ENCODE data around the gene NFIA. TPM values are rescaled to one million over a fixed set of nuclear protein-coding genes. Genes with fewer than 3 reads are reported as not detected.

NFIA gene
- total and polyA plus RNA-seq, 2 of the 13 experiments (the other 11 are each of a cell fraction or from before 2014, with no cell fraction given) = 14.7 to 28.5 TPM

DNA sequence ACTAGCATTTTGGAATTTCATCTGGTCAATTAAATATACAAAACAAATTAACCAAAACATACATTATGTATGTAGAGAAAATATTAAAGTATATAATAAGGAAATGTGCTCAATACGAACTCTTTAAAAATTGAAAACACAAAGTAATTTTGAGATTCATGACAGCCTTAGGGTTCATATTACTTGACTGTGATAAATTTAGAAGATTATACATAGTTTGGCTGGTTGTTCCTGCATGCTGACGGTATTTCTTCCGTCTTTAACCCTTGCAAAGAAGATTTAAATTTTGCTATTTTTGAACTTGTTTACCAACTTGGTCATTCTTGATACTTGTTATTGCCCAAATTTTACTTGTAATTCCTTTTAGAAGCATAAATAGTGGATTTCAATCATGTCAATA lies 298.2 kb downstream of the NFIA start:
- Histone ChIP-seq H3K27me3 (ENCODE audit: control insufficient read depth in 1 of 2, insufficient read depth in 2 of 2, low read length in 2 of 2) (no peaks in the 10 kb centered on the region), H3K36me3 (replicated peaks in 1 of 2; ENCODE audit: control insufficient read depth in 1 of 2, insufficient read depth in 2 of 2, low read length in 2 of 2) (peaks cover 5 to 24% of the 10 kb centered on the region in 2 experiments; a peak in 4 of 5 replicates), H3K9ac (ENCODE audit: insufficient read depth, low read depth, low read length) (no peak overlapping the region), H3K27ac (ENCODE audit: extremely low read length, insufficient read depth, low read length) (no peak overlapping the region), H3K79me2 (ENCODE audit: insufficient read depth, low read length) (no peaks in the 10 kb centered on the region), H3K4me3 (replicated peaks in 1 of 3; ENCODE audit: insufficient read depth in 1 of 3, low read depth in 2 of 3, low read length in 3 of 3) (no peak overlapping the region), H3K4me1 (ENCODE audit: insufficient read depth, low read length) (peaks cover 14% of the 10 kb centered on the region), H3K4me2 (ENCODE audit: low read depth, low read length) (no peak overlapping the region), H3K9me3 (ENCODE audit: low read length) (no peaks in the 10 kb centered on the region), H2AFZ (ENCODE audit: low read length) (no peak overlapping the region), H4K20me1 (ENCODE audit: insufficient read depth, low read length) (no peaks in the 10 kb centered on the region)
- CTCF ChIA-PET (ENCODE audit: low intra/inter-chr PET ratio, low total read pairs) = no interaction called here
- in situ Hi-C loops (cut with HindIII; ENCODE audit: extremely low pct_ligation_motif_present, low pct_unique_long_range_greater_than_20kb) (no loop called here), intact Hi-C loops (cut with micrococcal nuclease; ENCODE audit: unreplicated experiment) (no loop called here)
- FAIRE-seq (no peak), ATAC-seq (no peak), DNase-seq (ENCODE audit: low spot score) (no peak)
- POLR2A ChIA-PET = no interaction called here
- no TSS peak for BruUV-seq (replicated peaks)
- WGBS (ENCODE audit: low lambda C conversion rate) = 95% methylated on average over 3 of the region's 3 CpGs
- TF ChIP-seq, protein P1, sequence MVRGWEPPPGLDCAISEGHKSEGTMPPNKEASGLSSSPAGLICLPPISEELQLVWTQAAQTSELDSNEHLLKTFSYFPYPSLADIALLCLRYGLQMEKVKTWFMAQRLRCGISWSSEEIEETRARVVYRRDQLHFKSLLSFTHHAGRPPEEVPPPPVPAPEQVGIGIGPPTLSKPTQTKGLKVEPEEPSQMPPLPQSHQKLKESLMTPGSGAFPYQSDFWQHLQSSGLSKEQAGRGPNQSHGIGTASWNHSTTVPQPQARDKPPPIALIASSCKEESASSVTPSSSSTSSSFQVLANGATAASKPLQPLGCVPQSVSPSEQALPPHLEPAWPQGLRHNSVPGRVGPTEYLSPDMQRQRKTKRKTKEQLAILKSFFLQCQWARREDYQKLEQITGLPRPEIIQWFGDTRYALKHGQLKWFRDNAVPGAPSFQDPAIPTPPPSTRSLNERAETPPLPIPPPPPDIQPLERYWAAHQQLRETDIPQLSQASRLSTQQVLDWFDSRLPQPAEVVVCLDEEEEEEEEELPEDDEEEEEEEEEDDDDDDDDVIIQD (CRISPR knock-in tag; IDR thresholded peaks at IDR 0.05; ENCODE audit: low read depth) = no peak
- TF ChIP-seq, protein P2, sequence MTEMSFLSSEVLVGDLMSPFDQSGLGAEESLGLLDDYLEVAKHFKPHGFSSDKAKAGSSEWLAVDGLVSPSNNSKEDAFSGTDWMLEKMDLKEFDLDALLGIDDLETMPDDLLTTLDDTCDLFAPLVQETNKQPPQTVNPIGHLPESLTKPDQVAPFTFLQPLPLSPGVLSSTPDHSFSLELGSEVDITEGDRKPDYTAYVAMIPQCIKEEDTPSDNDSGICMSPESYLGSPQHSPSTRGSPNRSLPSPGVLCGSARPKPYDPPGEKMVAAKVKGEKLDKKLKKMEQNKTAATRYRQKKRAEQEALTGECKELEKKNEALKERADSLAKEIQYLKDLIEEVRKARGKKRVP (CRISPR knock-in tag; IDR thresholded peaks at IDR 0.05) = no peak
- TF ChIP-seq RBM22 (optimal IDR thresholded peaks at IDR 0.05; ENCODE audit: low read length) = no peak
- TF ChIP-seq, protein P3, sequence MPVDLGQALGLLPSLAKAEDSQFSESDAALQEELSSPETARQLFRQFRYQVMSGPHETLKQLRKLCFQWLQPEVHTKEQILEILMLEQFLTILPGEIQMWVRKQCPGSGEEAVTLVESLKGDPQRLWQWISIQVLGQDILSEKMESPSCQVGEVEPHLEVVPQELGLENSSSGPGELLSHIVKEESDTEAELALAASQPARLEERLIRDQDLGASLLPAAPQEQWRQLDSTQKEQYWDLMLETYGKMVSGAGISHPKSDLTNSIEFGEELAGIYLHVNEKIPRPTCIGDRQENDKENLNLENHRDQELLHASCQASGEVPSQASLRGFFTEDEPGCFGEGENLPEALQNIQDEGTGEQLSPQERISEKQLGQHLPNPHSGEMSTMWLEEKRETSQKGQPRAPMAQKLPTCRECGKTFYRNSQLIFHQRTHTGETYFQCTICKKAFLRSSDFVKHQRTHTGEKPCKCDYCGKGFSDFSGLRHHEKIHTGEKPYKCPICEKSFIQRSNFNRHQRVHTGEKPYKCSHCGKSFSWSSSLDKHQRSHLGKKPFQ (CRISPR knock-in tag; IDR thresholded peaks at IDR 0.05; ENCODE audit: insufficient replicate concordance) = no peak
- no peak for TF ChIP-seq REL (CRISPR knock-in tag; conservative IDR thresholded peaks at IDR 0.05)
- no peak for TF ChIP-seq ZNF441 (CRISPR knock-in tag; IDR thresholded peaks at IDR 0.05; ENCODE audit: borderline replicate concordance)
- TF ChIP-seq, protein P4, sequence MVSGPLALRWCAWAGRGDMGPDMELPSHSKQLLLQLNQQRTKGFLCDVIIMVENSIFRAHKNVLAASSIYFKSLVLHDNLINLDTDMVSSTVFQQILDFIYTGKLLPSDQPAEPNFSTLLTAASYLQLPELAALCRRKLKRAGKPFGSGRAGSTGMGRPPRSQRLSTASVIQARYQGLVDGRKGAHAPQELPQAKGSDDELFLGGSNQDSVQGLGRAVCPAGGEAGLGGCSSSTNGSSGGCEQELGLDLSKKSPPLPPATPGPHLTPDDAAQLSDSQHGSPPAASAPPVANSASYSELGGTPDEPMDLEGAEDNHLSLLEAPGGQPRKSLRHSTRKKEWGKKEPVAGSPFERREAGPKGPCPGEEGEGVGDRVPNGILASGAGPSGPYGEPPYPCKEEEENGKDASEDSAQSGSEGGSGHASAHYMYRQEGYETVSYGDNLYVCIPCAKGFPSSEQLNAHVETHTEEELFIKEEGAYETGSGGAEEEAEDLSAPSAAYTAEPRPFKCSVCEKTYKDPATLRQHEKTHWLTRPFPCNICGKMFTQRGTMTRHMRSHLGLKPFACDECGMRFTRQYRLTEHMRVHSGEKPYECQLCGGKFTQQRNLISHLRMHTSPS (CRISPR knock-in tag; IDR thresholded peaks at IDR 0.05; ENCODE audit: low read depth) = no peak
- TF ChIP-seq, protein P5, sequence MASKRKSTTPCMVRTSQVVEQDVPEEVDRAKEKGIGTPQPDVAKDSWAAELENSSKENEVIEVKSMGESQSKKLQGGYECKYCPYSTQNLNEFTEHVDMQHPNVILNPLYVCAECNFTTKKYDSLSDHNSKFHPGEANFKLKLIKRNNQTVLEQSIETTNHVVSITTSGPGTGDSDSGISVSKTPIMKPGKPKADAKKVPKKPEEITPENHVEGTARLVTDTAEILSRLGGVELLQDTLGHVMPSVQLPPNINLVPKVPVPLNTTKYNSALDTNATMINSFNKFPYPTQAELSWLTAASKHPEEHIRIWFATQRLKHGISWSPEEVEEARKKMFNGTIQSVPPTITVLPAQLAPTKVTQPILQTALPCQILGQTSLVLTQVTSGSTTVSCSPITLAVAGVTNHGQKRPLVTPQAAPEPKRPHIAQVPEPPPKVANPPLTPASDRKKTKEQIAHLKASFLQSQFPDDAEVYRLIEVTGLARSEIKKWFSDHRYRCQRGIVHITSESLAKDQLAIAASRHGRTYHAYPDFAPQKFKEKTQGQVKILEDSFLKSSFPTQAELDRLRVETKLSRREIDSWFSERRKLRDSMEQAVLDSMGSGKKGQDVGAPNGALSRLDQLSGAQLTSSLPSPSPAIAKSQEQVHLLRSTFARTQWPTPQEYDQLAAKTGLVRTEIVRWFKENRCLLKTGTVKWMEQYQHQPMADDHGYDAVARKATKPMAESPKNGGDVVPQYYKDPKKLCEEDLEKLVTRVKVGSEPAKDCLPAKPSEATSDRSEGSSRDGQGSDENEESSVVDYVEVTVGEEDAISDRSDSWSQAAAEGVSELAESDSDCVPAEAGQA (IDR thresholded peaks at IDR 0.05; ENCODE audit: low read depth) = no peak
- TF ChIP-seq, protein P5 (CRISPR knock-in tag; IDR thresholded peaks at IDR 0.05; ENCODE audit: borderline replicate concordance) = no peak
- TF ChIP-seq ZNF7 (CRISPR knock-in tag; IDR thresholded peaks at IDR 0.05) = no peak
